DND-41 (cell line): ENCODE data around the gene MEP1A.
A peak's percentile ranks its signal among the peaks of the same experiment; 100 is the strongest.
"Not testable (repeated sequence)": the region's sequence is repeated elsewhere in the genome, so short reads cannot be mapped to it uniquely, and the experiment has no call there.

Experiments used
- ATAC-seq: fragments of 200-7000 bp; cut with Tn5 transposase; 3 replicates; pipeline ENCODE4 v1.9.1; 2021; ENCODE audit warnings: low read depth; ENCODE audit not compliant: insufficient read depth
- DNase-seq: peaks from one replicate; pipeline ENCODE4 v3.0.0-alpha.2; 2020
- H2AFZ ChIP-seq: 2 replicates; pipeline ENCODE4 v1.6.0; 2012; ENCODE audit warnings: low read depth, low read length
- H3K27ac ChIP-seq: 2 replicates; pipeline ENCODE4 v1.5.1; 2012; ENCODE audit warnings: low read length, inconsistent platforms
- H3K27me3 ChIP-seq: fragments of 200-600 bp; sonication (generic); 2 replicates; pipeline ENCODE4 v1.6.0; 2012; ENCODE audit warnings: low read length, mild to moderate bottlenecking, inconsistent platforms; ENCODE audit not compliant: insufficient read depth, poor library complexity
- H3K36me3 ChIP-seq: 2 replicates; pipeline ENCODE4 v1.5.1; 2012; ENCODE audit warnings: low read length, inconsistent platforms; ENCODE audit not compliant: insufficient read depth
- H3K4me1 ChIP-seq: 2 replicates; pipeline ENCODE4 v1.5.1; 2012; ENCODE audit warnings: mild to moderate bottlenecking, low read length; ENCODE audit not compliant: insufficient read depth
- H3K4me2 ChIP-seq: 2 replicates; pipeline ENCODE4 v1.6.0; 2012; ENCODE audit warnings: mild to moderate bottlenecking, moderate library complexity, low read length, inconsistent platforms; ENCODE audit not compliant: insufficient read depth
- H3K4me3 ChIP-seq, 2 experiments: fragments of 200-600 bp in 1 of 2; shearing (Covaris generic) in 1 of 2; 2 replicates each; pipeline ENCODE4 v1.5.1; 2012 to 2016; ENCODE audit warnings: inconsistent platforms in 2 of 2, low read length in 2 of 2, mild to moderate bottlenecking in 2 of 2, low read depth in 1 of 2, moderate library complexity in 1 of 2
- H3K79me2 ChIP-seq: 2 replicates; pipeline ENCODE4 v1.6.0; 2012; ENCODE audit warnings: low read length, inconsistent platforms; ENCODE audit not compliant: insufficient read depth
- H3K9ac ChIP-seq: 2 replicates; pipeline ENCODE4 v1.6.0; 2012; ENCODE audit warnings: low read depth, mild to moderate bottlenecking, inconsistent platforms, low read length, moderate library complexity
- H3K9me3 ChIP-seq: 2 replicates; pipeline ENCODE4 v1.5.1; 2012; ENCODE audit warnings: low read length, moderate library complexity, mild to moderate bottlenecking, inconsistent platforms; ENCODE audit not compliant: insufficient read depth, severe bottlenecking
- H4K20me1 ChIP-seq: 2 replicates; pipeline ENCODE4 v1.6.0; 2012; ENCODE audit warnings: low read length; ENCODE audit not compliant: insufficient read depth
- EZH2 ChIP-seq: IDR thresholded peaks from 3 replicates; pipeline ENCODE4 v1.6.1; 2012; ENCODE audit warnings: borderline replicate concordance, low read depth, mild to moderate bottlenecking, moderate library complexity, low read length, inconsistent platforms; ENCODE audit not compliant: severe bottlenecking
- TF ChIP-seq, protein P1 (sequence below): IDR thresholded peaks from 2 replicates; pipeline ENCODE4 v1.5.1; 2012; ENCODE audit warnings: borderline replicate concordance, low read length, moderate library complexity, mild to moderate bottlenecking; ENCODE audit not compliant: poor library complexity, severe bottlenecking; ENCODE audit errors: extremely low read depth

Gene MEP1A

DNA sequence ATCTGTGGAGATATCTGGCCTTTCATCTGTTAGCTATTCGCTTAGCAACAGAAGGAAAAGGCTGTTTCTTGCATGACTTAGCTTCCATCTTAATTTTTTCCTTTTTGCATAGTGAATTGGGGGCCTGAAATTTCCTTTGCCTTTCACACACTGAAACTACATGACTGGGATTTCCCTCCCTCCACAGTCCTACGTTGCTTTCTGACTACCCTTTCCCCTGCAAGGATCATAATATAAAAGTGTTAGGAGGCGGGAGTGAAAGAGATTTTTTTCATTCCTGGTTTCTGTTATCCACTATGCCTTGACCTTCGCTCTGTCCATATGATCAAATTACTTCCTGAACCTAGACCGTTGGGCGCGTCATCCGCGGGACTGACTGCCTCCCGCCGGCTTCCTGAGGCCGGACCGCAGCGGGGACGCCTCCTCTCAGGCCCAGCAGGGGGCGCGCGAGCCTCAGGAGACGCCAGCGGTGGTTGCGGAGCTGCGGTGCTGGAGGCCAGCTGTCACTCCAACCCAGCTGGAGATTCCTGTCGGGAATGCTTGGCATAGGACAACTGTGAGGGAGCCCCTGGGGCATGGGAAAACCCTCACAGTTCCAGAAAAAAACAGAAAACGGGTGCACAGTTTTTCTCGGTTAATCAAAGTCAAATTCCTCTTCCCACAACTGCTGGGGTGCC lies 55.6 kb downstream of the MEP1A start:
- Histone ChIP-seq H3K9me3 (no peaks in the 10 kb centered on the region), H2AFZ (no peak overlapping the region), H3K27me3 (no peaks in the 10 kb centered on the region), H3K36me3 (no peaks in the 10 kb centered on the region), H4K20me1 (no peaks in the 10 kb centered on the region), H3K4me2 (no peak overlapping the region; the same call in 1 of the 2 replicates), H3K4me3 (no peak overlapping the region), H3K79me2 (no peaks in the 10 kb centered on the region), H3K27ac (no peak overlapping the region), H3K4me1 (no peaks in the 10 kb centered on the region), H3K9ac (no peak overlapping the region)
- DNase-seq (peak; percentile 48), ATAC-seq (peak; percentile 83)
- no peak for TF ChIP-seq EZH2
- TF ChIP-seq, protein P1, sequence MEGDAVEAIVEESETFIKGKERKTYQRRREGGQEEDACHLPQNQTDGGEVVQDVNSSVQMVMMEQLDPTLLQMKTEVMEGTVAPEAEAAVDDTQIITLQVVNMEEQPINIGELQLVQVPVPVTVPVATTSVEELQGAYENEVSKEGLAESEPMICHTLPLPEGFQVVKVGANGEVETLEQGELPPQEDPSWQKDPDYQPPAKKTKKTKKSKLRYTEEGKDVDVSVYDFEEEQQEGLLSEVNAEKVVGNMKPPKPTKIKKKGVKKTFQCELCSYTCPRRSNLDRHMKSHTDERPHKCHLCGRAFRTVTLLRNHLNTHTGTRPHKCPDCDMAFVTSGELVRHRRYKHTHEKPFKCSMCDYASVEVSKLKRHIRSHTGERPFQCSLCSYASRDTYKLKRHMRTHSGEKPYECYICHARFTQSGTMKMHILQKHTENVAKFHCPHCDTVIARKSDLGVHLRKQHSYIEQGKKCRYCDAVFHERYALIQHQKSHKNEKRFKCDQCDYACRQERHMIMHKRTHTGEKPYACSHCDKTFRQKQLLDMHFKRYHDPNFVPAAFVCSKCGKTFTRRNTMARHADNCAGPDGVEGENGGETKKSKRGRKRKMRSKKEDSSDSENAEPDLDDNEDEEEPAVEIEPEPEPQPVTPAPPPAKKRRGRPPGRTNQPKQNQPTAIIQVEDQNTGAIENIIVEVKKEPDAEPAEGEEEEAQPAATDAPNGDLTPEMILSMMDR = peak; percentile 74

DNA sequence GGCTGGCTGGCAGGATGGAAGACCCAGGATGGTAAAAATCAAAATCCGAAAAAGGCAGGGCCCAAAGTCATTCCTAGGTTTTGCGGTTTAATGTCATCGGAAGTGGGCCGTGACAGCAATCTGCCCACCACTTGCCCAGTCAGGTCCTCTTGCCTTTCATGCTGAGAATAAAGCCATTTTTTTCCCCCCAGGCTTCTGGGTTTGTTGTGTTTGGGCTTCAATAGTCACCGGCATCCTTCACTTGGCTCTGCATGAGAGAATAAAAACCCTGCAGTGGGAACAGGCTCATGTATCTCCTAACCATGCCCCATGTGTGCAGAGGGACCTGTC lies 56.1 kb downstream of the MEP1A start:
- H3K4me3 ChIP-seq = no peak overlapping the region
- no peak for TF ChIP-seq EZH2
- TF ChIP-seq, protein P1 = no peak
- H3K4me1 ChIP-seq = no peaks in the 10 kb centered on the region
- ATAC-seq (no peak), DNase-seq (no peak)
- no peaks in the 10 kb centered on the region for H3K27me3 ChIP-seq
- H3K36me3 ChIP-seq = no peaks in the 10 kb centered on the region
- no peak overlapping the region for H3K9ac ChIP-seq
- H3K9me3 ChIP-seq = no peaks in the 10 kb centered on the region
- no peaks in the 10 kb centered on the region for H4K20me1 ChIP-seq
- no peak overlapping the region for H3K27ac ChIP-seq
- H2AFZ ChIP-seq = no peak overlapping the region
- H3K4me2 ChIP-seq = no peak overlapping the region
- H3K79me2 ChIP-seq = no peaks in the 10 kb centered on the region

- no peak overlapping the region for H3K4me3 ChIP-seq
- H4K20me1 ChIP-seq = no peaks in the 10 kb centered on the region
- no peak for DNase-seq
- no peaks in the 10 kb centered on the region for H3K4me1 ChIP-seq
- H2AFZ ChIP-seq = no peak overlapping the region
- TF ChIP-seq, protein P1 = no peak
- no peak for TF ChIP-seq EZH2
- no peaks in the 10 kb centered on the region for H3K27me3 ChIP-seq
- H3K36me3 ChIP-seq = no peaks in the 10 kb centered on the region
- H3K9ac ChIP-seq = no peak overlapping the region
- no peak overlapping the region for H3K27ac ChIP-seq
- no peak for ATAC-seq
- no peaks in the 10 kb centered on the region for H3K9me3 ChIP-seq
- H3K4me2 ChIP-seq = no peak overlapping the region
- H3K79me2 ChIP-seq = no peaks in the 10 kb centered on the region
Measured at GRCh38 chr6:46850792-46851191, 57.6 kb downstream of the MEP1A start.

DNA sequence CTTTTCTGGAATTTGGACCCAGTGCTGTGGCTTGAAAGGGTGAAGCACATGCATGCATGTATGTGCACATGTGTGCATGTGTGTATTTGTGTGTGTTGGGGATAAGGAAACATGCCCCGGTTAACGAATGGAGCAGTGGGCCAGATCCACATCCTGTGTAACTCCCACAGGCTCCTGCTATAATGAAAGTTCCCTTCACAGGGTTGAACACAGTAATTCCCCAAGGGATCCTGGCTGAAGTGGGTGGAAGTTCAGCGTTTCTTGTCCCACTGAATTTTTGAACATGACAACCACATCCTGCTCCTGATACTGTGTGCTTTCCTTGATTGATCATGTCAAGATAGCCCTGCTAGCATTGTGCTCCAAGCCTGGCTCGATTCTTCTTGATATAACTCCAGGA lies 58.4 kb downstream of the MEP1A start:
- not testable (repeated sequence) for H4K20me1 ChIP-seq, H3K27ac ChIP-seq, H2AFZ ChIP-seq, H3K9me3 ChIP-seq, H3K4me3 ChIP-seq, H3K79me2 ChIP-seq, H3K27me3 ChIP-seq, H3K36me3 ChIP-seq, DNase-seq, ATAC-seq, H3K4me1 ChIP-seq, H3K4me2 ChIP-seq, H3K9ac ChIP-seq
